OCI-LY1 (cell line): ENCODE data around the gene CASP6.
"Not testable (repeated sequence)": the region's sequence is repeated elsewhere in the genome, so short reads cannot be mapped to it uniquely, and the experiment has no call there.

Source experiments
- H2AFZ ChIP-seq: fragments of 200-600 bp; sonication (generic), shearing (Covaris generic); 2 replicates; pipeline ENCODE4 v1.6.0; 2014; ENCODE audit warnings: antibody characterized with exemption, mild to moderate bottlenecking, low read length
- H3F3A ChIP-seq: fragments of 200-600 bp; sonication (generic), shearing (Covaris generic); 2 replicates; pipeline ENCODE4 v1.6.0; 2014; ENCODE audit warnings: mild to moderate bottlenecking, antibody characterized with exemption, low read length, moderate library complexity; ENCODE audit not compliant: insufficient read depth
- H3K27ac ChIP-seq: fragments of 200-600 bp; sonication (generic); 2 replicates; pipeline ENCODE4 v1.5.1; 2014; ENCODE audit warnings: low read length, mixed run types, mild to moderate bottlenecking, low read depth; ENCODE audit not compliant: poor library complexity, severe bottlenecking
- H3K27me3 ChIP-seq: fragments of 200-600 bp; sonication (generic); 2 replicates; pipeline ENCODE4 v1.6.0; 2014; ENCODE audit warnings: antibody characterized with exemption, mild to moderate bottlenecking, low read length, moderate library complexity; ENCODE audit not compliant: insufficient read depth
- H3K36me3 ChIP-seq: fragments of 200-600 bp; sonication (generic); 2 replicates; pipeline ENCODE4 v1.6.1; 2014; ENCODE audit warnings: mild to moderate bottlenecking, antibody characterized with exemption, low read length, moderate library complexity, mixed read lengths; ENCODE audit not compliant: insufficient read depth
- H3K4me1 ChIP-seq: fragments of 200-600 bp; sonication (generic); 2 replicates; pipeline ENCODE4 v1.5.1; 2014; ENCODE audit warnings: mild to moderate bottlenecking, low read length, moderate library complexity; ENCODE audit not compliant: insufficient read depth, severe bottlenecking
- H3K4me2 ChIP-seq: fragments of 200-600 bp; sonication (generic), shearing (Covaris generic); 2 replicates; pipeline ENCODE4 v1.6.1; 2014; ENCODE audit warnings: low read length
- H3K4me3 ChIP-seq: fragments of 200-600 bp; sonication (generic); 2 replicates; pipeline ENCODE4 v1.5.1; 2014; ENCODE audit warnings: low read length, low read depth, mild to moderate bottlenecking, mixed read lengths; ENCODE audit not compliant: poor library complexity, severe bottlenecking
- H3K79me2 ChIP-seq: fragments of 200-600 bp; shearing (Covaris generic); 2 replicates; pipeline ENCODE4 v1.6.1; 2016; ENCODE audit warnings: mixed run types, low read length, mixed read lengths; ENCODE audit not compliant: insufficient read depth
- H3K9ac ChIP-seq: fragments of 200-600 bp; sonication (generic), shearing (Covaris generic); 2 replicates; pipeline ENCODE4 v1.6.1; 2014; ENCODE audit warnings: mild to moderate bottlenecking, low read length, mixed read lengths
- H3K9me2 ChIP-seq: fragments of 200-600 bp; sonication (generic), shearing (Covaris generic); 2 replicates; pipeline ENCODE4 v1.6.1; 2014; ENCODE audit warnings: low read depth, mild to moderate bottlenecking, low read length, mixed read lengths
- H3K9me3 ChIP-seq: fragments of 200-600 bp; shearing (Covaris generic); 2 replicates; pipeline ENCODE4 v1.6.1; 2014; ENCODE audit warnings: low read length, mixed read lengths
- H4K20me1 ChIP-seq: fragments of 200-600 bp; sonication (generic), shearing (Covaris generic); 2 replicates; pipeline ENCODE4 v1.6.0; 2016; ENCODE audit warnings: mild to moderate bottlenecking, low read length; ENCODE audit not compliant: insufficient read depth
- CTCF ChIP-seq: fragments of 200-600 bp; sonication (generic), shearing (Covaris generic); IDR thresholded peaks from 2 replicates; pipeline ENCODE4 v1.5.1; 2017; ENCODE audit warnings: mild to moderate bottlenecking, antibody characterized with exemption, low read length, moderate library complexity, mixed read lengths
- EZH2 ChIP-seq: fragments of 200-600 bp; sonication (generic), shearing (Covaris generic); IDR thresholded peaks from 2 replicates; pipeline ENCODE4 v1.8.0; 2017; ENCODE audit warnings: borderline replicate concordance, mixed run types, mild to moderate bottlenecking, antibody characterized with exemption, low read length, moderate library complexity, mixed read lengths

CASP6 gene

GRCh38 chr4:109683621-109684253 lies 19.5 kb downstream of the CASP6 start:
- Histone ChIP-seq H3K79me2 (no peaks in the 10 kb centered on the region), H3K4me3 (no peak overlapping the region), H4K20me1 (no peaks in the 10 kb centered on the region), H3K4me1 (peaks cover 5% of the 10 kb centered on the region), H3K27me3 (no peaks in the 10 kb centered on the region), H3K9me2 (no peaks in the 10 kb centered on the region), H3F3A (no peaks in the 10 kb centered on the region; the same call in 1 of the 2 replicates), H3K9ac (no peak overlapping the region), H3K36me3 (peaks cover 55% of the 10 kb centered on the region), H2AFZ (no peak overlapping the region), H3K27ac (no peak overlapping the region), H3K9me3 (no peaks in the 10 kb centered on the region), H3K4me2 (no peak overlapping the region)
- TF ChIP-seq CTCF (no peak), EZH2 (no peak)

- H3K36me3 ChIP-seq: peaks cover 50% of the 10 kb centered on the region
- no peaks in the 10 kb centered on the region for H3K27me3 ChIP-seq
- H3K9ac ChIP-seq: no peak overlapping the region
- TF ChIP-seq CTCF (no peak), EZH2 (no peak)
- no peaks in the 10 kb centered on the region for H3K9me3 ChIP-seq
- H3K27ac ChIP-seq: no peak overlapping the region
- no peak overlapping the region for H3K4me2 ChIP-seq
- H3K4me1 ChIP-seq: peaks cover 5% of the 10 kb centered on the region
- H4K20me1 ChIP-seq: no peaks in the 10 kb centered on the region
- H3F3A ChIP-seq: no peaks in the 10 kb centered on the region; the same call in 1 of the 2 replicates
- H3K79me2 ChIP-seq: no peaks in the 10 kb centered on the region
- H3K9me2 ChIP-seq: no peaks in the 10 kb centered on the region
- H3K4me3 ChIP-seq: no peak overlapping the region
- H2AFZ ChIP-seq: no peak overlapping the region
These were observed 20.4 kb downstream of the CASP6 start for GRCh38 chr4:109682875-109683274.

- not testable (repeated sequence) for H4K20me1 ChIP-seq, H3F3A ChIP-seq, H3K9me2 ChIP-seq, H3K4me3 ChIP-seq, H3K27me3 ChIP-seq, H3K27ac ChIP-seq, H3K4me2 ChIP-seq, H3K79me2 ChIP-seq, H3K4me1 ChIP-seq, H3K9me3 ChIP-seq, H3K9ac ChIP-seq, H2AFZ ChIP-seq
- H3K36me3 ChIP-seq: peaks cover 23% of the 10 kb centered on the region
These were observed 24.3 kb downstream of the CASP6 start for GRCh38 chr4:109678925-109679324.

GRCh38 chr4:109678472-109678871 lies 24.8 kb downstream of the CASP6 start:
- H3F3A ChIP-seq: not testable (repeated sequence)

More at GRCh38 chr4:109678472-109678871, 24.8 kb downstream of the CASP6 start:
- H3K36me3 ChIP-seq: peaks cover 27% of the 10 kb centered on the region
- not testable (repeated sequence) for H4K20me1 ChIP-seq, H3K4me1 ChIP-seq, H3K4me3 ChIP-seq, H3K79me2 ChIP-seq, H3K4me2 ChIP-seq, H3K27me3 ChIP-seq, H3K9ac ChIP-seq, H2AFZ ChIP-seq, H3K9me2 ChIP-seq, H3K9me3 ChIP-seq, H3K27ac ChIP-seq
